GM23338 (cell line): Measurements from ENCODE around the gene TMEM135. TPM values are rescaled to one million over a fixed set of nuclear protein-coding genes. Genes with fewer than 3 reads are reported as not detected.

Experiments
- ATAC-seq: fragments of 200-7000 bp; cut with Tn5 transposase; 3 replicates; pipeline ENCODE4 v1.9.1; 2020
- DNase-seq: peaks from one replicate; pipeline ENCODE4 v3.0.0-alpha.2; 2015; ENCODE audit warnings: low spot score
- H2AFZ ChIP-seq: fragments of 200-600 bp; sonication (generic); 2 replicates; pipeline ENCODE4 v1.8.0; 2016; ENCODE audit warnings: antibody characterized with exemption, mild to moderate bottlenecking, moderate library complexity
- H3F3A ChIP-seq: fragments of 200-600 bp; sonication (generic); replicated peaks from 2 replicates; pipeline ENCODE4 v1.8.0; 2017; ENCODE audit warnings: antibody characterized with exemption, mixed run types, low read depth
- H3K27ac ChIP-seq: fragments of 200-600 bp; sonication (generic); 2 replicates; pipeline ENCODE4 v1.6.1; 2016; ENCODE audit warnings: low read depth
- H3K27me3 ChIP-seq: fragments of 200-600 bp; sonication (generic); 2 replicates; pipeline ENCODE4 v1.8.0; 2016; ENCODE audit warnings: mild to moderate bottlenecking, mixed run types, moderate library complexity; ENCODE audit not compliant: insufficient read depth
- H3K36me3 ChIP-seq: fragments of 200-600 bp; sonication (generic); 2 replicates; pipeline ENCODE4 v1.8.0; 2016; ENCODE audit warnings: mild to moderate bottlenecking; ENCODE audit not compliant: insufficient read depth
- H3K4me1 ChIP-seq: fragments of 200-600 bp; sonication (generic); 2 replicates; pipeline ENCODE4 v1.8.0; 2016; ENCODE audit warnings: mild to moderate bottlenecking, moderate library complexity; ENCODE audit not compliant: insufficient read depth
- H3K4me2 ChIP-seq: fragments of 200-600 bp; sonication (generic); 2 replicates; pipeline ENCODE4 v1.7.1; 2017; ENCODE audit warnings: mixed run types
- H3K4me3 ChIP-seq: fragments of 200-600 bp; sonication (generic); 2 replicates; pipeline ENCODE4 v1.6.1; 2016; ENCODE audit warnings: mixed run types
- H3K79me2 ChIP-seq: fragments of 200-600 bp; sonication (generic); replicated peaks from 2 replicates; pipeline ENCODE4 v1.8.0; 2017; ENCODE audit warnings: mild to moderate bottlenecking; ENCODE audit not compliant: insufficient read depth
- H3K9me2 ChIP-seq: fragments of 200-600 bp; sonication (generic); 2 replicates; pipeline ENCODE4 v1.8.0; 2017; ENCODE audit not compliant: insufficient read depth
- H4K20me1 ChIP-seq: fragments of 200-600 bp; sonication (generic); replicated peaks from 2 replicates; pipeline ENCODE4 v1.8.0; 2017; ENCODE audit warnings: mild to moderate bottlenecking; ENCODE audit not compliant: insufficient read depth
- H3K27ac Mint-ChIP-seq: 2 replicates; pipeline ENCODE4 v1.8.0; 2020; ENCODE audit warnings: inconsistent platforms, mild to moderate bottlenecking, moderate library complexity, mixed read lengths
- H3K27me3 Mint-ChIP-seq: 3 replicates; pipeline ENCODE4 v1.8.0; 2022; ENCODE audit warnings: low read depth, mild to moderate bottlenecking, moderate library complexity, mixed read lengths, inconsistent platforms; ENCODE audit not compliant: insufficient read depth, poor library complexity
- H3K36me3 Mint-ChIP-seq: 3 replicates; pipeline ENCODE4 v1.8.0; 2021; ENCODE audit warnings: low read depth, mild to moderate bottlenecking, inconsistent platforms, moderate library complexity, mixed read lengths
- H3K4me1 Mint-ChIP-seq: 3 replicates; pipeline ENCODE4 v1.8.0; 2020; ENCODE audit warnings: mild to moderate bottlenecking, inconsistent platforms, mixed read lengths
- H3K4me3 Mint-ChIP-seq: 3 replicates; pipeline ENCODE4 v1.8.0; 2021; ENCODE audit warnings: moderate library complexity, mild to moderate bottlenecking, inconsistent platforms, mixed read lengths
- H3K9me3 Mint-ChIP-seq: 3 replicates; pipeline ENCODE4 v1.8.0; 2020; ENCODE audit warnings: moderate library complexity, mild to moderate bottlenecking, inconsistent platforms, mixed read lengths
- CREB1 ChIP-seq: fragments of 250-450 bp; sonication (Bioruptor Pico); IDR thresholded peaks from 2 replicates; pipeline ENCODE4 v1.5.0; 2020; ENCODE audit warnings: low read depth, mild to moderate bottlenecking, moderate library complexity
- CTCF ChIP-seq, 2 experiments: fragments of 200-600 bp in 1 of 2; sonication (generic) in 1 of 2; conservative IDR thresholded peaks; 2 replicates each; pipeline versions ENCODE4 v1.5.1 to v1.6.1; 2016 to 2017; ENCODE audit warnings: antibody characterized with exemption in 2 of 2, low read depth in 2 of 2, mild to moderate bottlenecking in 2 of 2, moderate library complexity in 1 of 2
- ETS1 ChIP-seq: IDR thresholded peaks from 2 replicates; pipeline ENCODE4 v1.6.1; 2016; ENCODE audit warnings: antibody characterized with exemption
- EZH2 ChIP-seq: fragments of 200-600 bp; sonication (generic); IDR thresholded peaks from one replicate; pipeline ENCODE4 v1.8.0; 2017; ENCODE audit warnings: antibody characterized with exemption, mild to moderate bottlenecking, low read depth; ENCODE audit not compliant: unreplicated experiment
- EZH2phosphoT487 ChIP-seq: fragments of 200-600 bp; sonication (generic); IDR thresholded peaks from one replicate; pipeline ENCODE4 v1.8.1; 2018; ENCODE audit warnings: antibody characterized with exemption; ENCODE audit not compliant: unreplicated experiment
- JUNB ChIP-seq: IDR thresholded peaks from one replicate; pipeline ENCODE4 v1.6.1; 2016; ENCODE audit warnings: antibody characterized with exemption; ENCODE audit not compliant: unreplicated experiment
- NANOG ChIP-seq: IDR thresholded peaks from 2 replicates; pipeline ENCODE4 v1.6.1; 2016; ENCODE audit warnings: antibody characterized with exemption, borderline replicate concordance
- POLR2AphosphoS5 ChIP-seq: IDR thresholded peaks from 2 replicates; pipeline ENCODE4 v1.6.1; 2016; ENCODE audit warnings: antibody characterized with exemption, low read depth
- REST ChIP-seq: IDR thresholded peaks from one replicate; pipeline ENCODE4 v1.6.1; 2018; ENCODE audit warnings: antibody characterized with exemption; ENCODE audit not compliant: unreplicated experiment
- STAT1 ChIP-seq: IDR thresholded peaks from one replicate; pipeline ENCODE4 v1.6.1; 2016; ENCODE audit warnings: antibody characterized with exemption; ENCODE audit not compliant: unreplicated experiment
- ZNF114 ChIP-seq: fragments of 250-450 bp; sonication (Bioruptor Pico); IDR thresholded peaks from 2 replicates; pipeline ENCODE4 v1.5.0; 2020; ENCODE audit warnings: mild to moderate bottlenecking, moderate library complexity
- ZNF331 ChIP-seq: fragments of 250-450 bp; sonication (Bioruptor Pico); IDR thresholded peaks from 2 replicates; pipeline ENCODE4 v1.5.0; 2020; ENCODE audit warnings: low read depth, mild to moderate bottlenecking, moderate library complexity
- ZNF462 ChIP-seq: fragments of 250-450 bp; sonication (Bioruptor Pico); IDR thresholded peaks from 2 replicates; pipeline ENCODE4 v1.5.0; 2020; ENCODE audit warnings: mild to moderate bottlenecking, moderate library complexity
- polyA plus RNA-seq: library from polyadenylated mRNA; unstranded; fragments of >200 nt; fragmentation: Nextera tagmentation; extraction: Ambion mirVana; gene quantifications from 2 replicates; pipeline ENCODE4 v1.2.1, GENCODE V29; 2016
- total RNA-seq: library from RNA; depleted of rRNA; stranded (reverse); fragments of >200 nt; shearing (Covaris generic); gene quantifications from 2 replicates; pipeline ENCODE4 v1.2.3, GENCODE V29; 2014

TMEM135 gene
- total and polyA plus RNA-seq, 2 experiments from 2014 or later = 23.4 to 49.9 TPM

- H3K36me3 ChIP-seq = no peaks in the 10 kb centered on the region
- H3K27me3 ChIP-seq = no peaks in the 10 kb centered on the region
- no peak overlapping the region; the same call in 1 of the 2 replicates for H2AFZ ChIP-seq
- Mint-ChIP-seq H3K36me3 (peaks cover 10% of the 10 kb centered on the region; the same call in 2 of the 3 replicates), H3K4me1 (peaks cover 10% of the 10 kb centered on the region), H3K27ac (no peak overlapping the region), H3K9me3 (peaks cover 17% of the 10 kb centered on the region; the same call in 2 of the 3 replicates), H3K27me3 (peaks cover 10% of the 10 kb centered on the region), H3K4me3 (no peak overlapping the region)
- no peaks in the 10 kb centered on the region for H3K4me1 ChIP-seq
- no peak overlapping the region for H3K4me2 ChIP-seq
- ATAC-seq (no peak), DNase-seq (no peak)
- no peaks in the 10 kb centered on the region for H3K79me2 ChIP-seq
- H3K27ac ChIP-seq = no peak overlapping the region
- H3F3A ChIP-seq = no peaks in the 10 kb centered on the region
- no peaks in the 10 kb centered on the region for H3K9me2 ChIP-seq
- H3K4me3 ChIP-seq = no peak overlapping the region
- TF ChIP-seq STAT1 = no peak
- no peak for TF ChIP-seq EZH2phosphoT487
- TF ChIP-seq POLR2AphosphoS5 = no peak
- no peak for TF ChIP-seq EZH2
- no peak for TF ChIP-seq CTCF (conservative IDR thresholded peaks at IDR 0.05; ENCODE audit: low read depth in 2 of 2)
- TF ChIP-seq ZNF331 (CRISPR knock-in tag) = no peak
- TF ChIP-seq REST = no peak
- no peak for TF ChIP-seq CREB1 (CRISPR knock-in tag)
- no peak for TF ChIP-seq ETS1
- no peak for TF ChIP-seq NANOG
- no peak for TF ChIP-seq JUNB
- TF ChIP-seq ZNF114 (CRISPR knock-in tag) = no peak
- TF ChIP-seq ZNF462 (CRISPR knock-in tag) = no peak
- no peaks in the 10 kb centered on the region for H4K20me1 ChIP-seq
Measured at GRCh38 chr11:87015645-87016044, 22.1 kb upstream of the TMEM135 start.
